NCI-H128 (cell line): ENCODE data around the gene MAFF.
"Not testable (repeated sequence)": the region's sequence is repeated elsewhere in the genome, so short reads cannot be mapped to it uniquely, and the experiment has no call there.

ENCODE experiments used
- DNase-seq: peaks from one replicate; lab custom pipeline; 2025; ENCODE audit not compliant: unreplicated experiment; lab: John Stamatoyannopoulos, UW

Gene MAFF

DNA sequence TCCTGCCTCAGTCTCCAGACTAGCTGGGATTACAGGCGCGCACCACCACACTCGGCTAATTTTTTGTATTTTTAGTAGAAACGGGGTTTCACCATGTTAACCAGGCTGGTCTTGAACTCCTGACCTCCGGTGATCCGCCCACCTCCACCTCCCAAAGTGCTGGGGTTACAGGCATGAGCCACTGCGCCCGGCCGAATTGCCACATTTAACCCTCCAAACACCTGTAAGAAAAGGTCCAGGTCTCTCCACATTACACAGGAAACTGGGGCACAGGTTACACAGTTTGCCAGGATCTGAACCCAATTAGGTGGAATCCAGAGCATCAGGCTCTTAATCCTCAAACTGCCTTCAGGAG, 24.2 kb upstream of the MAFF start:
- DNase-seq = not testable (repeated sequence)

DNA sequence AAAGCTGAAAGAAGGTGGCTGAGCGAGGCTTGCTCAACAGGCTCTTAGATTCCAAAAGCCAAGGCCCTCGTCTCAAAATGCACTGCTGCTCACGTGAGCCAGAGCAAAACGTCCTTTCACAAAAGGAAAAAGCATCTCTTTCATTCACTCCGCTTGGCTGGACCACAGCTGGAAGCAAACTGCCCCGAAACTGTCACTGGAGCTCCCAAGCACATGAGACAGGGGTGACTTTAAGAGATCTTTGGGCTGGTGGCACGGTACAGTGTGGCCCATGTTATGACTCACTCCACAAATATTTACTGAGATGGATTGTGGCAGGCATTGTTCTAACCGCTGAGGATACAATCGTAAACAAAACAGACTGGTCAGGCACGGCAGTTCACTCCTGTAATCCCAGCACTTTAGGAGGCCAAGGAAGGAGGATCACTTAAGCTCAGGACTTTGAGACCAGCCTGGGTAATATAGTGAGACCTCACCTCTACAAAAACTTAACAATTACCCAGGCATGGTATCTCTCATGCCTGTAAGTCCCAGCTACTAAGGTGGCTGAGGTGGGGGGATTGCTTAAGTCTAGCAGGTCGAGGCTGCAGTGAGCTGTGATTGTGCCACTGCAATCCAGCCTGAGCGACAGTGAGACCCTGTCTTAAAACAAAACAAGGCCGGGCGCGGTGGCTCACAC, 23.7 kb upstream of the MAFF start:
- DNase-seq = no peak

DNA sequence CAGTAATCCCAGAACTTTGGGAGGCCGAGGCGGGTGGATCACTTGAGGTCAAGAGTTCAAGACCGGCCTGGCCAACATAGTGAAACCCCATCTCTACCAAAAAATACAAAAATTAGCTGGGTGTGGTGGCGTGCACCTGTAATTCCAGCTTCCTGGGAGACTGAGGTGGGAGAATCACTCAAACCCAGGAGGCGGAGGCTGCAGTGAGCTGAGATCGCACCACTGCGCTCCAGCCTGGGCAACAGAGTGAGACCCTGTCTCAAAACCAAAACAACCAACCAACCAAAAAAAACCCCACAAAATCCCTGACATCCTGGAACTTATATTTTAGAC, 23.2 kb upstream of the MAFF start:
- not testable (repeated sequence) for DNase-seq

DNA sequence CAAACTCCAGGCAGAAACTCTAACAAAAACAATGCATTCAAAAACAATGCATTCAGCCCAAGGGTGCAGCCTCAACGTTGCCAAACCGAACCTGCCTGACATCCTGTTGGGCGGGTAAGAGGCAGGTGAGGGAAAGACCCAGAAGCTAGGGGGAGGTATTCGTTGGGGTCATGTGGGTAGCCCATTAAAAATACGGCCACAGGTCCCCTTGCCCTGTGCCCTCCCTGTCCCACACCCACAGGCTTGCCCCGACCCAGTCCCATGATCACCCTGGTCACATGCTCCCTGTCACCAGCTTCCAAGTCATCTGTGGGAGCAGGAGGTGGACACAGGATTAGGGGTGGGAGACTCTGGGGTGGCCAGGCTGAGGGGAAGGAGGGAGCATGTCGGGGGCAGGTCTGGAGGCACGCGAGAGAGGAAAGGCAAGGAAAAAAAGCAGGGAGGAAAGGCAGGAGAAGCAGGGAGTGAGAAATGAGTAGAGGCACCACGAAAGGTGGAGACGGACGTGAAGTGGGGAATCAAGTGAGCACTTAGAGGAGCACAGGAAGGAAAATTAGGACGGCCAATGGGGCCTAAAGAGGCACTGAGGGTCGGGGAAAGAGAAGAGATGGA, 20.8 kb upstream of the MAFF start:
- no peak for DNase-seq

DNA sequence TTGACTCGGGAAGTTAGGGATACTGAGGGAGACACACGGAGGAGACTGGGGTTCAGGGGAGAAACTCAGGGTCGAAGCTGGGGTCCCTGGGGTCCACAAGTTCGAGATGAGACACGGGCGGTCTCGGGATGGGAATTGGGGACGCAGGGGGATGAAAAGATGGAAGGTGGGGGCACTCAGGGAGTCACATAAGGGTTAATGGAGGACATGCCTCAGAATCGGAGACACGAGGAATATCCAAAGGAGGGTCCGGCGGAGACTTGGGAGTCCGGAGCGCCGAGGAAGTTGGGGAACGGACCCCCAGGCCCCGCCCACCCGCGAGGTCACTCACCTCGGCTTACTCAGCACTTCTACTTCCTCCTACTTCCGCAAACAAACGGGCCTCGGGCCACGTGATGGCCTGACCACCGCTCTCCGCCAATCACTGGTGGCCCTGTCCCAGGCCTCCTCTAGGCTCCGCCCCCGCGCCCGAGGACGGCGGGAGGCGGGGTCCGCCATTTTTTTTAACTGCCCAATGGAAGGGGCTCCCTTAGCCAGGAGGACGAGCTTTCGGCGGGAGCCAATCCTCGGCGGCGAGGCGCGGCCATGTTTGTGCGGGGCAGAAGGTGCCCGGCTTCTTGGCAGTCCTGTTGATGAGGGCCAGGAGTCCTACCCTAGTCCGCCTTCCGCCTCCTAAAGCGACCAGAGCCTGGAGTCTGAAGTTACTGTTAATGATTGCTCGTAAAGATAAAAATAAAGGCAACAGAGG, 20.2 kb upstream of the MAFF start, which contains the start of gene PLA2G6:
PLA2G6 (minus strand) TSS at position 378 of the 748 bp plus-strand sequence. CDS start 12,404 bp downstream, outside the sequence.
- DNase-seq = peak; percentile 80

DNA sequence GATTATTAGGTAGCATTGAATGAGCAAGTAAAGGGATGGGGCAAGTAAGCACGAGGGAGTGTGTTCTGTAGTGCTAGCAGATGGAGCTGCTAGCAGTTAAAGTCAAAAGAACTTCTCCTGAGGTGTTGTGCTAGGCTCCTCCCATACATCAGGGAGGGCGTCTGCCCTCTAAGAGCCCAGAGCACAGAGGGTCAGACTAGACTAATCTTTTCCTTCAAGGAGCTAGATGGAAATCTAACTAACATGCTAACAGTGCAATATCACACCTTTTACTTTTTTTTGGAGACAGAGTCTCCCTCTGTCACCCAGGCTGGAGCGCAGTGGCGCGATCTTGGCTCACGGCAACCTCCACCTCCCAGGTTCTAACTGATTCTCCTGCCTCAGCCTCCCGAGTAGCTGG, 17.0 kb upstream of the MAFF start:
- no peak for DNase-seq

DNA sequence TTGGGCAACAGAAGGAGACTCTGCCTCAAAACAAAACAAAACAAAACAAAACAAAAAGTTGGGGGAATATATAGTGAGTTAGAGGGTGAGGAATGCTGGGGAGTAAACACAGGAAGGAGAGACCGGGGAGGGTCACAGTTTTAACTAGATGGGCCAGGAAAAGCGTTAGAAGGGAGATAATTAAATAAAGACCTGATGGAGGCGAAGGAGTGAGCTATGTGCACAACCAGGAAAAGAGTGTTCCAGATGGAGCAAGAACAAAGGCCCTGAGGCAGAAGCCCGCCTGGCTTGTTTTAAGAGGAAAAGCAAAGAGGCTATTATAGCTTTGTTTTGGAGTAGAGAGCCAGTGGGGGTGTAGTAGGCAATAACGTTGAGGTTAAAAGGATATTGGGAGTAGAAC, 15.4 kb upstream of the MAFF start:
- no peak for DNase-seq

DNA sequence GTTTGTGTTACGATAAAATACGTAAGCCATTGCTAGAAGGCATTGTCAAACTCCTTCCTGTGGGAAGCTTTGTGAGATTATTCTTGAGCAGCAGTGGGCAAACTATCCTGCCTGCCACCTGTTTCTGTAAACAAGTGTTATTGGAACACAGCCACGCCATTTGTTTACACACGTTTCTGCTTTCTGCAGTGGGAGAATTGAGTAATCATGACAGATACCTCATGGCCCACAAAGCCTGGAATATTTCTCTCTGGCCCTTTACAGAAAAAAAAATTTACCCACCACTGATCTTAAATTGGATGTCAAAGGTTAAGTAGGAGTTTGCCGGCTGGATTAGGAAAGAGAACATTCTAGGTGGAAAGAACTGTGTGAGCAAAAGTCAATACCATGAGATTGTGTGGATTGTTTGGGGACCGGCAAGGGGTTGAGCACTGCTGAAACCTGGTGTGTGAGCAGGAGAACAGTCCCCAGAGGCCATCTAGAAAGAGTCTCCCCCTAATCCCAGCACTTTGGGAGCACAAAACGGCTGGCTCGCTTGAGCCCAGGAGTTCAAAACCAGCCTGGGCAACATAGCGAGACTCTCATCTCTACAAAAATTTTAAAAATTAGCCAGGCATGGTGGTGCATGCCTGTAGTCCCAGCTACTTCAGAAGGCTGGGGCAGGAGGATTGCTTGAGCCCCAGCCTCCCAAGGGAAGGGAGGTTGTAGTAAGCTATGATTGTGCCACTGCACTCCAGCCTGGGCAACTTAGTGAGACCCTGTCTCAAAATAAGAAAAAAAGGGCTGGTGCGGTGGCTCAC, 14.2 kb upstream of the MAFF start:
- peak; percentile 20 for DNase-seq

DNA sequence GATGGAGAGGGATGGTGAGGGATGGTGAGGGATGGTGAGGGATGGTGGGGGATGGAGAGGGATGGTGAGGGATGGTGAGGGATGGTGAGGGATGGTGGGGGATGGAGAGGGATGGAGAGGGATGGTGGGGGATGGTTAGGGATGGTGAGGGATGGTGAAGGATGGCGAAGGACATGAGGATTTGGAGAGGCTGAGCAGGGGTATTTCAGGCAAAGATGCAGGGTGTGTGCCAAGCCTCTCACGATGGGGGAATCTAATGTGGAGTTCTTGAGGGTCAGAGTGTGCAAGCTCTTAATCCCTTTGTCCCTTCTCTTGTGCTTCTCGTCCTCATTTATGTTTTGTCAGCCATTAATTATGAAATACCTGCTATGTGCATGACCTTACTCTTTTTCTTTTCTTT, 12.7 kb upstream of the MAFF start:
- no peak for DNase-seq

DNA sequence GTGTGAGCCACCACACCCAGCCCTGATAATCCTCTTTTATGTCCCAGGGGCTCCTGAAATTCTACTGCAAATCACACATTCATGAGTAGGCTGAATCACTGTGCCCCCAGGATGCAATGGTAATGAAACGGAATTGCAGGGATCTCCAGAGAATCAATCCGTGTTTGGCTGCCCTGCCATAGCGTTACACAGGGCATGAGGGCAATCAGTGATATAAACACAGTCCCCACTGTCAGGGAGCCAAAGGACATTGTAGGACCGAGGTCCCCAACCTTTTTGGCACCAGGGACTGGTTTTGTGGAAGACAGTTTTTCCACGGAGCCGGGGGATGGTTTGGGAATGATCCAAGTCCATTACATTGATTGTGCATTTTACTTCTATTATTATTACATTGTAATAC, 11.2 kb upstream of the MAFF start:
- DNase-seq = no peak

DNA sequence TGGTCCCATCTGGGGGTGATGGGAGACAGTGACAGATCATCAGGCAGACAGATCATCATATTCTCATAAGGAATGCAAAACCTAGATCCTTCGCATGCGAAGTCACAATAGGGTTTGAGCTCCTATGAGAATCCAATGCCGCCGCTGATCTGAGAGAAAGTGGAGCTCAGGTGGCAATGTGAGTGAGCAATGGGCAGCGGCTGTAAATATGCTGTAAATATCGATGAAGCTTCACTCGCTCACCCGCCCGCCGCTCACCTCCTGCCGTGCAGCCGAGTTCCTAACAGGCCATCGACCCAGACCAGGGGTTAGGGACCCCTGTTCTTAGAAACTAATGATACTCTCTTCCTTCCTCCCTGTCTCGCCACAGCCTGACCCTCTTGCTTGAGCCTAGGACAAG, 10.7 kb upstream of the MAFF start:
- no peak for DNase-seq

DNA sequence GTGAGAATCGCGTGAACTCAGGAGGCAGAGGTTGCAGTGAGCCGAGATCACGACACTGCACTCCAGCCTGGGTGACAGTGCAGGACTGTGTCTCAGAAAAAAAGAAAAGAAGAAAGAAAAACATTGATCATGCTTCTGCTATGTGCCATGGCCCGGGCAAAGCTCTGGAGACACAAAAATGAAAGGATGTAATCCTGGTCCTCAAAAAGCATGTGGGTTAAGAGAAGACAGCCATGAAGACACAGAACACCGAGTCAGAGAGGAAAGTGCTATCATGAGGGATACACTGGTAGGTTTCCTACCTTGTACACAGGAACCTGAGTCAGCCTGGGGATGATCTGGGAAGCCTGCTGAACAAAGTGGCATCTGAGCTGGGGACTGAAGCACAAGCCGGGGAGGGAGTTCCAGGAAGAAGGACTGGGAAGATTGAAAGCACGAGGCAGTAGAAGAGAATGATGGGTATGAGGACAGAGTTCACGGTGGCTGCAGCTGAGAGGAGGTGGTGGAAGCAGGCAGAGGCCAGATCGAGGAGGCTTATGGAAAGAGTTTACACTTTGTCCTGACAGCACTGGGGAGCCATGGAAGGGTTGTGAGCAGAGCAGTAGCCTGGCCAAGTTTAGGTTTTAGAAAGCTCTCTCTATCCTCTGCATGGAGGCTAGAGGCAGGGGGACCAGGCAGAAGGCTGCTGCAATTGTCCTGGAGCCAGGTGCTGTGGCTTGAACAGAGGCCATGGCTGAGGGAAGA, 9.9 kb upstream of the MAFF start:
- no peak for DNase-seq

DNA sequence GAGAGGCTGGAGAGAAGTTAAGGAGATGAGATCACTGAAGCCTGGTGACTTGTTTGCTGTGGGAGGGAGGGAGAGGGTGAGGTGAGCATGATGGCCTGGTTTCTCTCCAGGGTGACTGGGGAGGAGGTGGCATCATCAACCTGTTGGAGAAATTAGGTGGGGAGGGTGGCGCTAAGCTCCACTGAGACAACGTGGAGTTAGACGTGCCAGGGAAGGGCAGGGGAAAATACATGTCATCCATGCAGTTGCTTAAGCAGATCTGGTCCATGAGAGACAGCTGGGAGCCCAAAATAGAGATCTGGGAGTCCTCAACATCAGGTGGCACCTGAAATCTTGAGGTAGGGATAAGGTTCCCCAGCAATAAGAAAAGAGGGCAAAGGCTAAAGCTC, 9.3 kb upstream of the MAFF start:
- no peak for DNase-seq

DNA sequence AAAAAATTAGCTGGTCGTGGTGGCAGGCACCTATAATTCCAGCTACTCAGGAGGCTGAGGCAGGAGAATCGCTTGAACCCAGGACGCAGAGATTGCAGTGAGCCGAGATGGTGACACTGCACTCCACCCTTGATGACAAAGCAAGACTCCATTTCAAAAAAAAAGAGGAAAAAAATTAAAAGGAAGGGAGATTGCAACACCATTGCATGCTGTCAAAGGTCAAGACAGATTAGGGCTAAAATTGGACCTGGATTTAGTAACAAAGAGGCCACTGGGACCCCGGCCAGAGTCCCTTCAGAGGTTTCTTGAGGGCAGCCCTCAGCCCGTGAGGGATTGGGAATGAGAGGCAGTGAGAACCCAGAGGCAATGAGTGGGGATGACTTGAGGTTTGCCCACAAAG, 8.2 kb upstream of the MAFF start:
- no peak for DNase-seq

DNA sequence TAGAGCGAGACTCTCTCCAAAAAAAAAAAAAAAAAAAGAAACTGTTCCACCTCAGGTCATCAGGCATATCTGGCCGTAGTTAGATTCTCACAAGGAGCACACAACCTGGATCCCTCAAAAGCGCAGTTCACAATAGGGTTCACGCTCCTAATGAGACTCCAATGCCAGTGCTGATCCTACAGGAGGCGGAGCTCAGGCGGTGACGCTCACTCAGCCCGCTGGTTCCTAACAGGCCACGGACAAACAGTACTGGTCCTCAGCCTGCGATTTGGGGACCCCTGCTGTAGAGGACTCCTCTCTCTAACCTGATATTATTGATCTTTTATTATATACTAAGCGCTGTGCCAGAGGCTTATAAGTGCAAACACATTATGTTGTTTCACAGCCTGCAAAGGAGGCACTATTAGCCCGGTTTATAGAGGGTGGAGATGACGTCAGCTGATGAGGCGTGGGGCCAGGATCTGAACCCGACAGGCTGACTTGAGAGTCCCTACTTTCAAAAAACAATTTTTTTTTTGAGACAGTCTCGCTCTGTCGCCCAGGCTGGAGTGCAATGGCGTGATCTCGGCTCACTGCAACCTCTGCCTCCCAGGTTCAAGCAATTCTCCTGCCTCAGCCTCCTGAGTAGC, 4.9 kb upstream of the MAFF start:
- no peak for DNase-seq

DNA sequence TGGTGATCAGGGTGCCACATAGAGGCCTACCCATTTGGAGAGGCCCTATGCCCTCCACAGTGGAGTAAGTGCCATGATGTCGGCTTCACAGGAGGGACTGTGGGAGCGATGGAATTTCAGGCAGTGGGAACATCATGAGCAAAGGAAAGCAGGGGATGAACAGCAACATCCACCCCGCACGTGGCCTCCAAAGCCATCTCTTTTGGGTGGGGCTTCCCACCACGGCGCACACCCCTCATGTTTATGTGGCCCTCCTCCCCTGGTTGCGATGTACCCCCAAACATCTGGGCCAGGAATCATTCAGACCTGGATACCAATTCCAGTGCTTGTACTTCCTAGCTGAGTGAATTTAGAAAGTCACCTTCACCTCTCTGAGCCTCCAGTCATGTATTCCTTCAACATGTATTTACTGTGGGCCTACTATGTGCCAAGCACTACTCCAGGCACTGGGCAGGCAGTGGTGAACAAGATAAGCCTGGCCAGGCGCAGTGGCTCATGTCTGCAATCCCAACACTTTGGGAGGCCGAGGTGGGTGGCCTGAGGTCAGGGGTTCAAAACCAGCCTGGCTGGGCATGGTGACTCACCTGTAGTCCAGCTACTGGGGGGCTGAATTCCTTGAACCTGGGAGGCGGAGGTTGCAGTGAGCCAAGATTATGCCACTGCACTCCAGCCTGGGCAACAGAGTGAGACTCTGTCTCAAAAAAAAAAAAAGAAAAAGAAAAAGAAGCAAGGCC, 1.8 kb upstream of the MAFF start:
- no peak for DNase-seq

DNA sequence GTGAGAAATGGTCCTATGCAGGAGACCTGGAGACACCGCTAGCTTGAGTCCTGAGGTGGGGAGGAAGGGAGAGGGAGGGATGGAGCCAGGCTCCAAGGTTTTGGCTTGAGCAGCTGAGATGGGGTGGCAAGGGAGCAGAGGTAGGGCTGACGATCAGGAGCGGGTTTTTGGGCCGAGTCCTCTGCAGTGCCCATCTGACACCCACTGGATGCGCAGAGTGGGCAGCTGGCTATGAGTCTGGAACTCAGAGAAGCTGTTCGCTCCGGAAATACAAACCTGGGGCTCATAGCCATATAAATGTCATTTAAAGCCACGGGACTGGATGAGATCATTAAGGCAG, 453 bp upstream of the MAFF start:
- DNase-seq = no peak

DNA sequence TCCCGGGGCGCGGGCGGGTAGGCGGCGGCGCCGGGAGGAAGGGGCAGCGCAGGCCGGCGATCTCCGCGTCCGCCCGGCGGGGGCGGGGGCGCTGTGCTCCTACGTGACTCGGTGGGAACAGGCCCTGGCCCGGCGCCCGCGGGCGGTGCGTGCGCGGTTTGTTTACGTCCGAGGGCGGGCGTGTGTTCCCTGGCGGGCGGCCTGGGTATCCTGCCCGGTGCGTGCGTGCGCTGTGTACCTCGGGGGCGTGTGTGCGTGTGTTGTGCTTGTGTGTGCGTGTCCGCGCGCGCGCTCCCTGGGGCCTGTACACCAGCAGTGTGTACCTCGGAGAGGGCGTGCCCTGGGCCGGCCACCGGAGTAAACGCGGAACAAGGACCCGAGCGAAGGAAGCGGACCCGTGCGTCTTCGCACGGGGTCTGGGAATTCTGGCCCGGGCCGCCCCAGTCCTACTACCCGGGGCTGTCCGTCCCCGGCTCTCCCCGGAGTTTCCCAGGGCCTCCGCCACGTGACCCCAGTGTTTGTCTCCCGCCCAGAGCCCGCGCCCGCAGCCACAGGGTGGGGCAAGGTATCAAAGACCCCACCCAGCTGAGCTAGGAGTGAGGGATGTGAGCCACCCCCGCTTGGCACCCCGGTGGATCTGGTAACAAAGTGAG, 769 bp downstream of the MAFF start:
- peak; percentile 24 for DNase-seq

DNA sequence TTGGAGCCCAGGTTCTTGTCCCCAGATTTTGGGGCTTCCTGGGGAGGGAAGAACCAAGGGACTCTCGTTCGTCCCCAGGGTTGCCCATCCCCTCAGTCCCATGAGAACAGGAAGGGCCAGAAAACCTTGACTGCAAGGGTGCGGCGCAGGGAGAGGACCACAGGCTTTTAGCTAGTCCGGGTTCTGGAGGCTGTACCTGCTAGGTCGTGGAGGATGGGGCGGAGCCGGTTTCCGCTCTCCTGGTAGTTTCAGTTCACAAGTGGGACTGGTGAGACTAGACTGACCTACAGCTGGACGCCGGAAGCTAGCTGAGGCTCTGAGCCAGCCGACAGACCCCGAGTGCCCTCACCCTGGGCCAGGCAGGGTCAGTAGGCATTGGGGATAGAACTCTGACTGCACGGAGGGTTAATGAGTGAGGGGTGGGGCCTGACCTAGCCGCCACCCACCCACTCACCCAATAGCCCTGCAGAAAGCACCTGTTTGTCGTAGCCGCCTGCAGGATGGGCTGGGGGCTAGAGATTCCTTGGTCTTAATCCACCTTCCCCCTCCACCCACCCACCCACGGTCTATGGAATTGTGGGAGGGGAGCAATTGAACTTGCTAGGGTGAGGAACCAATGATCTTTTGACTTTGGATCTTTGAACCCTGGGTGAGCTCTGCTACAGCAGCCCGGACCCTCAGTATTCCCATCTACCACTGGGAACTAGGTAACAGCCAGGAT, 1.5 kb downstream of the MAFF start:
- no peak for DNase-seq
